ENCODE results near the gene SMAD5.

Gene SMAD5

DNA sequence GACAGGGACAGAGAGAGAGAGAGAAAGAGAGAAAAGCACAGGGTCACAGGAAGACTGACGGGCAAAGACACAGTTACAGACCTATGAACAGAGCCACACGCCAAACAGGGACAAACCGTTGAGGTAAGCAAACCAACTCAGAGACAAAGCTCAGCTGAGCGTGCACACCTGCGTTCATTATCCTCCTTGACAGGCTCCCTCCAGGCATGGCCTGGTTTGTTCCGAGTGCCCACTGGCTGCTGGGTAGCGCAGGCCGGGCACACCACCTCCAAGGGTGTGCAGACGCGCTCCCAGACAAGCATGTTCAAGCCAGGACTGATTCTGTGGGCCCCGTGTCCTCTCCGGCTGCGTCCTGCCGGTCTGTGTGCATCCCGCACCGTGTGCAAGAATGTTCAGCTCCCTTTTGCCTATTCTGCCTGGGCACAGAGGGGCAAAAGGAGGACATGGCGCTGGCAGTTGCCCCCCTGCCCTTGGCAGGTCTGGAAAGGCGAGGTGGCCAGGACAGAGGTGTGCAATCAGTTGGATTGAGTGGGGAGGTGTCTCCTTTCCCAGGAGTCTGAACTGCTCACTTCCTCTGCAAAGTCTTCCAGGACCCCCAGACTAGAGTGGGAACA lies 60.8 kb downstream of the SMAD5 start:
- 67% methylated on average over 17 of the region's 18 CpGs for WGBS
- Histone ChIP-seq H3K4ac (ENCODE audit: low read depth in 1 of 2, low read length in 2 of 2) (no peak overlapping the region), H3K27me3 (ENCODE audit: control insufficient read depth in 1 of 2, insufficient read depth in 1 of 2, low read length in 2 of 2) (peaks cover 38 to 62% of the 10 kb centered on the region in 2 experiments), H3K4me2 (ENCODE audit: low read length, poor library complexity, severe bottlenecking) (peak overlapping the region; percentile 93), H3K14ac (ENCODE audit: low read length in 2 of 2) (no peak overlapping the region), H3K23ac (ENCODE audit: low read length in 2 of 2) (peak overlapping the region in 1 of 2 experiments; percentile 44), H3K9me3 (ENCODE audit: control insufficient read depth, low read length) (no peaks in the 10 kb centered on the region), H4K91ac (ENCODE audit: low read length) (no peak overlapping the region), H2AK5ac (ENCODE audit: low read length, severe bottlenecking) (no peak overlapping the region), H3K9ac (ENCODE audit: low read length) (no peak overlapping the region), H2BK5ac (ENCODE audit: low read depth, low read length, poor library complexity, severe bottlenecking) (no peak overlapping the region), H2BK120ac (ENCODE audit: low read depth, low read length) (no peak overlapping the region), H2BK12ac (ENCODE audit: low read length in 2 of 2) (no peak overlapping the region), H3K27ac (ENCODE audit: low read length, poor library complexity, severe bottlenecking) (no peak overlapping the region), H3K79me1 (replicated peaks; ENCODE audit: low read length, poor library complexity, severe bottlenecking) (no peaks in the 10 kb centered on the region), H3K4me3 (ENCODE audit: insufficient read depth in 1 of 2, low read depth in 1 of 2, low read length in 2 of 2) (peak overlapping the region in 1 of 2 experiments; percentile 68), H4K8ac (ENCODE audit: low read length) (no peak overlapping the region), H3K18ac (ENCODE audit: low read depth in 1 of 2, low read length in 2 of 2) (no peak overlapping the region), H2BK15ac (ENCODE audit: low read depth, poor library complexity, severe bottlenecking) (no peak overlapping the region), H3K36me3 (ENCODE audit: control insufficient read depth in 1 of 2, insufficient read depth in 2 of 2, low read depth in 1 of 2, low read length in 2 of 2) (peaks cover 9 to 18% of the 10 kb centered on the region in 2 experiments), H3K4me1 (ENCODE audit: control insufficient read depth, insufficient read depth, low read depth, low read length) (peaks cover 22% of the 10 kb centered on the region), H2AFZ (ENCODE audit: low read depth, low read length) (no peak overlapping the region)
- DNase-seq = no peak

- Histone ChIP-seq H3K79me1 (replicated peaks; ENCODE audit: low read length, poor library complexity, severe bottlenecking) (no peaks in the 10 kb centered on the region), H4K91ac (ENCODE audit: low read length) (no peak overlapping the region), H3K4me1 (ENCODE audit: control insufficient read depth, insufficient read depth, low read depth, low read length) (peaks cover 22% of the 10 kb centered on the region), H2AK5ac (ENCODE audit: low read length, severe bottlenecking) (no peak overlapping the region), H2BK15ac (ENCODE audit: low read depth, poor library complexity, severe bottlenecking) (no peak overlapping the region), H4K8ac (ENCODE audit: low read length) (no peak overlapping the region), H3K9ac (ENCODE audit: low read length) (no peak overlapping the region), H3K4me3 (ENCODE audit: insufficient read depth in 1 of 2, low read depth in 1 of 2, low read length in 2 of 2) (no peak overlapping the region), H3K4ac (ENCODE audit: low read depth in 1 of 2, low read length in 2 of 2) (no peak overlapping the region), H3K27me3 (ENCODE audit: control insufficient read depth in 1 of 2, insufficient read depth in 1 of 2, low read length in 2 of 2) (peaks cover 39 to 68% of the 10 kb centered on the region in 2 experiments), H2BK5ac (ENCODE audit: low read depth, low read length, poor library complexity, severe bottlenecking) (no peak overlapping the region), H3K27ac (ENCODE audit: low read length, poor library complexity, severe bottlenecking) (no peak overlapping the region), H2AFZ (ENCODE audit: low read depth, low read length) (no peak overlapping the region), H3K14ac (ENCODE audit: low read length in 2 of 2) (no peak overlapping the region), H3K36me3 (ENCODE audit: control insufficient read depth in 1 of 2, insufficient read depth in 2 of 2, low read depth in 1 of 2, low read length in 2 of 2) (peaks cover 0 to 11% of the 10 kb centered on the region in 2 experiments), H3K4me2 (ENCODE audit: low read length, poor library complexity, severe bottlenecking) (no peak overlapping the region), H3K9me3 (ENCODE audit: control insufficient read depth, low read length) (no peaks in the 10 kb centered on the region), H3K18ac (ENCODE audit: low read depth in 1 of 2, low read length in 2 of 2) (no peak overlapping the region), H2BK120ac (ENCODE audit: low read depth, low read length) (no peak overlapping the region), H2BK12ac (ENCODE audit: low read length in 2 of 2) (no peak overlapping the region), H3K23ac (ENCODE audit: low read length in 2 of 2) (no peak overlapping the region)
- 77% methylated on average over 3 of the region's 3 CpGs for WGBS
- DNase-seq = no peak
Observed at GRCh38 chr5:136194576-136194975, 61.9 kb downstream of the SMAD5 start.

- Histone ChIP-seq H3K14ac (ENCODE audit: low read length in 2 of 2) (no peak overlapping the region), H4K91ac (ENCODE audit: low read length) (no peak overlapping the region), H3K4ac (ENCODE audit: low read depth in 1 of 2, low read length in 2 of 2) (no peak overlapping the region), H4K8ac (ENCODE audit: low read length) (no peak overlapping the region), H2BK15ac (ENCODE audit: low read depth, poor library complexity, severe bottlenecking) (no peak overlapping the region), H3K27me3 (ENCODE audit: control insufficient read depth in 1 of 2, insufficient read depth in 1 of 2, low read length in 2 of 2) (peaks cover 44 to 67% of the 10 kb centered on the region in 2 experiments), H3K4me2 (ENCODE audit: low read length, poor library complexity, severe bottlenecking) (no peak overlapping the region), H2AFZ (ENCODE audit: low read depth, low read length) (no peak overlapping the region), H3K18ac (ENCODE audit: low read depth in 1 of 2, low read length in 2 of 2) (no peak overlapping the region), H3K79me1 (replicated peaks; ENCODE audit: low read length, poor library complexity, severe bottlenecking) (no peaks in the 10 kb centered on the region), H3K9ac (ENCODE audit: low read length) (no peak overlapping the region), H3K4me1 (ENCODE audit: control insufficient read depth, insufficient read depth, low read depth, low read length) (peaks cover 22% of the 10 kb centered on the region), H2AK5ac (ENCODE audit: low read length, severe bottlenecking) (no peak overlapping the region), H3K27ac (ENCODE audit: low read length, poor library complexity, severe bottlenecking) (no peak overlapping the region), H3K23ac (ENCODE audit: low read length in 2 of 2) (no peak overlapping the region), H2BK5ac (ENCODE audit: low read depth, low read length, poor library complexity, severe bottlenecking) (no peak overlapping the region), H2BK12ac (ENCODE audit: low read length in 2 of 2) (no peak overlapping the region), H3K4me3 (ENCODE audit: insufficient read depth in 1 of 2, low read depth in 1 of 2, low read length in 2 of 2) (no peak overlapping the region), H3K36me3 (ENCODE audit: control insufficient read depth in 1 of 2, insufficient read depth in 2 of 2, low read depth in 1 of 2, low read length in 2 of 2) (peaks cover 0 to 9% of the 10 kb centered on the region in 2 experiments), H3K9me3 (ENCODE audit: control insufficient read depth, low read length) (no peaks in the 10 kb centered on the region), H2BK120ac (ENCODE audit: low read depth, low read length) (no peak overlapping the region)
- WGBS = 88% methylated on average over 12 of the region's 12 CpGs
- no peak for DNase-seq
Observed at GRCh38 chr5:136195971-136196820, 63.6 kb downstream of the SMAD5 start.

DNA sequence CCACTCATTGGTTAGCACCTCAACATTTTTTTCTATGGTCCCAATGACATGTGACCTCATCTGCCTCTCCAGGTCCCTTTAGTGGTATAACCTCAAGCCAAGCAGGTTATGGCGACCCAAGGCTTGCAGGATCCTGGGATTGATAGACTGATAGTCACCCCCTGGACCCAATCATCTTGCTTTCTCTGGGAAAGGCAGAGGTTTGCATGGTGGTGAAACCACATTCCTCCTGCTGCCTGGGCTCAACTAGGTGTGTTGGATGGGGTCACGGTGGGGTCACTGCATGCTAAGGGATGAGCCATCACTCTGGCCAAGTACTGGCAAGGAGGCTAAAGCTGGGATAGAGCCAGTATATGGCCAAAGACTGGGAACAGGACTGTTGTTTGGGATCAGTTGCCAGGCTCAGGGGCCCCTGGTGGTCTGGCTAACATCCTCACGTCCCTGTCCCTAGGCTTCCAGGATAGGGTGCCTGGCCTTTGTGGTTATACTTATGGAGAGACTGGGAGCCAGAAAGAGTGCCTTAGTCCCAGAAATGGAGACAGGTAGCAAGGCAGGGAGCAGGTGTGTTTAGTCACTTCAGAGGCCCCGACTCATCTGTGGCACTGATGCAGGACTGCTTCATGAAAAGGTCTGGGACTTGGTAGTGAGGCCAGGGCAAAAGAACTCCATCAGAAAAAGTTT lies 65.0 kb downstream of the SMAD5 start:
- Histone ChIP-seq H3K9me3 (ENCODE audit: control insufficient read depth, low read length) (no peaks in the 10 kb centered on the region), H3K4me1 (ENCODE audit: control insufficient read depth, insufficient read depth, low read depth, low read length) (peaks cover 11% of the 10 kb centered on the region), H4K8ac (ENCODE audit: low read length) (no peak overlapping the region), H2BK12ac (ENCODE audit: low read length in 2 of 2) (no peak overlapping the region), H3K36me3 (ENCODE audit: control insufficient read depth in 1 of 2, insufficient read depth in 2 of 2, low read depth in 1 of 2, low read length in 2 of 2) (peaks cover 0 to 4% of the 10 kb centered on the region in 2 experiments), H2BK5ac (ENCODE audit: low read depth, low read length, poor library complexity, severe bottlenecking) (no peak overlapping the region), H3K9ac (ENCODE audit: low read length) (no peak overlapping the region), H2AK5ac (ENCODE audit: low read length, severe bottlenecking) (no peak overlapping the region), H3K27me3 (ENCODE audit: control insufficient read depth in 1 of 2, insufficient read depth in 1 of 2, low read length in 2 of 2) (peaks cover 44 to 59% of the 10 kb centered on the region in 2 experiments), H3K4me2 (ENCODE audit: low read length, poor library complexity, severe bottlenecking) (no peak overlapping the region), H3K4ac (ENCODE audit: low read depth in 1 of 2, low read length in 2 of 2) (no peak overlapping the region), H3K27ac (ENCODE audit: low read length, poor library complexity, severe bottlenecking) (no peak overlapping the region), H3K4me3 (ENCODE audit: insufficient read depth in 1 of 2, low read depth in 1 of 2, low read length in 2 of 2) (no peak overlapping the region), H2BK15ac (ENCODE audit: low read depth, poor library complexity, severe bottlenecking) (no peak overlapping the region), H2AFZ (ENCODE audit: low read depth, low read length) (no peak overlapping the region), H4K91ac (ENCODE audit: low read length) (no peak overlapping the region), H3K14ac (ENCODE audit: low read length in 2 of 2) (no peak overlapping the region), H3K79me1 (replicated peaks; ENCODE audit: low read length, poor library complexity, severe bottlenecking) (no peaks in the 10 kb centered on the region), H2BK120ac (ENCODE audit: low read depth, low read length) (no peak overlapping the region), H3K18ac (ENCODE audit: low read depth in 1 of 2, low read length in 2 of 2) (no peak overlapping the region), H3K23ac (ENCODE audit: low read length in 2 of 2) (no peak overlapping the region)
- WGBS = 91% methylated on average over 4 of the region's 4 CpGs
- no peak for DNase-seq

All from mesenchymal stem cell (in vitro differentiated cells and primary cell).